GM12865 (cell line): Measurements from ENCODE around the gene MAN1B1.
"Not testable (repeated sequence)": the region's sequence is repeated elsewhere in the genome, so short reads cannot be mapped to it uniquely, and the experiment has no call there.

Source experiments
- DNase-seq: peaks from one replicate; pipeline ENCODE4 v3.0.0; 2010; ENCODE audit warnings: low read depth
- H3K4me3 ChIP-seq: 2 replicates; pipeline ENCODE4 v1.5.1; 2011; ENCODE audit warnings: mild to moderate bottlenecking, low read depth, low read length, control low read depth
- CTCF ChIP-seq: IDR thresholded peaks from 2 replicates; pipeline ENCODE4 v1.5.1; 2011; ENCODE audit warnings: low read length, control low read depth, low read depth, inconsistent platforms; ENCODE audit not compliant: insufficient read depth; ENCODE audit errors: missing control alignments

MAN1B1 gene

GRCh38 chr9:137123468-137123837, 36.7 kb downstream of the MAN1B1 start:
- no peak for TF ChIP-seq CTCF
- peak; percentile 91 for DNase-seq
- H3K4me3 ChIP-seq, result no peak overlapping the region

GRCh38 chr9:137123952-137124462, 37.2 kb downstream of the MAN1B1 start:
- DNase-seq, H3K4me3 ChIP-seq: not testable (repeated sequence)

- peak overlapping the region; percentile 78 for H3K4me3 ChIP-seq
- no peak for TF ChIP-seq CTCF
Observed at GRCh38 chr9:137126786-137127185, 40.0 kb downstream of the MAN1B1 start.

GRCh38 chr9:137127301-137128157, 40.7 kb downstream of the MAN1B1 start:
- peak; percentile 74 for DNase-seq
- TF ChIP-seq CTCF, result no peak
- H3K4me3 ChIP-seq, result peak overlapping the region; percentile 78

More at GRCh38 chr9:137126786-137127185, 40.0 kb downstream of the MAN1B1 start:
- DNase-seq, result peak; percentile 55

GRCh38 chr9:137128158-137128861, 41.5 kb downstream of the MAN1B1 start:
- H3K4me3 ChIP-seq, result peak overlapping the region; percentile 78
- DNase-seq, result no peak
- TF ChIP-seq CTCF, result no peak

- peak; percentile 49 for DNase-seq
- peak overlapping the region; percentile 78 for H3K4me3 ChIP-seq
Observed at GRCh38 chr9:137128862-137129455, 42.2 kb downstream of the MAN1B1 start.

More at GRCh38 chr9:137128862-137129455, 42.2 kb downstream of the MAN1B1 start:
- TF ChIP-seq CTCF, result no peak
